Measurements from ENCODE around the gene MBNL2. TPM values are rescaled to one million over a fixed set of nuclear protein-coding genes. Genes with fewer than 3 reads are reported as not detected.
"Not testable (repeated sequence)": the region's sequence is repeated elsewhere in the genome, so short reads cannot be mapped to it uniquely, and the experiment has no call there.

The MBNL2 gene
- total RNA-seq, 2 donors from 2014 or later: 59.6 to 67.7 TPM

GRCh38 chr13:97347255-97347932 is 125.3 kb downstream of the MBNL2 start:
- Histone ChIP-seq H3K9me3 (no peaks in the 10 kb centered on the region), H3K27ac (no peak overlapping the region), H3K27me3 (replicated peaks; ENCODE audit: insufficient read depth) (no peaks in the 10 kb centered on the region), H3K4me3 (no peak overlapping the region), H3K36me3 (peaks cover 25% of the 10 kb centered on the region), H3K4me1 (ENCODE audit: control insufficient read depth in 1 of 2, low read depth in 2 of 2) (peaks cover 7 to 15% of the 10 kb centered on the region in 2 donors)
- no peak for ATAC-seq (ENCODE audit: insufficient number of reproducible peaks, low FRiP score, low read depth)
- no peak for TF ChIP-seq CTCF (IDR thresholded peaks at IDR 0.05)
- no peak for DNase-seq (ENCODE audit: low spot score)

GRCh38 chr13:97348569-97349100 is 126.5 kb downstream of the MBNL2 start:
- DNase-seq (ENCODE audit: low spot score): no peak
- no peaks in the 10 kb centered on the region for H3K9me3 ChIP-seq
- H3K4me1 ChIP-seq (ENCODE audit: control insufficient read depth in 1 of 2, low read depth in 2 of 2): peaks cover 7 to 27% of the 10 kb centered on the region in 2 donors
- no peak for TF ChIP-seq CTCF (IDR thresholded peaks at IDR 0.05)
- peaks cover 25% of the 10 kb centered on the region for H3K36me3 ChIP-seq
- no peaks in the 10 kb centered on the region for H3K27me3 ChIP-seq (replicated peaks; ENCODE audit: insufficient read depth)
- no peak overlapping the region for H3K4me3 ChIP-seq
- ATAC-seq (ENCODE audit: insufficient number of reproducible peaks, low FRiP score, low read depth): no peak
- no peak overlapping the region for H3K27ac ChIP-seq

GRCh38 chr13:97352012-97352411 is 129.9 kb downstream of the MBNL2 start:
- not testable (repeated sequence) for H3K9me3 ChIP-seq; H3K4me3 ChIP-seq; H3K27me3 ChIP-seq (replicated peaks; ENCODE audit: insufficient read depth); DNase-seq (ENCODE audit: low spot score); ATAC-seq (ENCODE audit: insufficient number of reproducible peaks, low FRiP score, low read depth)
- Histone ChIP-seq H3K4me1 (ENCODE audit: control insufficient read depth in 1 of 2, low read depth in 2 of 2) (peaks cover 11 to 40% of the 10 kb centered on the region in 2 donors), H3K27ac (peak overlapping the region in 1 of 2 donors; percentile 8), H3K36me3 (peaks cover 16% of the 10 kb centered on the region)

GRCh38 chr13:97352815-97353214 is 130.7 kb downstream of the MBNL2 start:
- ATAC-seq (ENCODE audit: insufficient number of reproducible peaks, low FRiP score, low read depth) (no peak), DNase-seq (ENCODE audit: low spot score) (no peak)
- H3K9me3 ChIP-seq: no peaks in the 10 kb centered on the region
- no peaks in the 10 kb centered on the region for H3K27me3 ChIP-seq (replicated peaks; ENCODE audit: insufficient read depth)
- no peak overlapping the region for H3K4me3 ChIP-seq
- peaks cover 11 to 40% of the 10 kb centered on the region in 2 donors for H3K4me1 ChIP-seq (ENCODE audit: control insufficient read depth in 1 of 2, low read depth in 2 of 2)
- peak overlapping the region in 1 of 2 donors; percentile 8 for H3K27ac ChIP-seq
- H3K36me3 ChIP-seq: peaks cover 9% of the 10 kb centered on the region
- no peak for TF ChIP-seq CTCF (IDR thresholded peaks at IDR 0.05)

- Histone ChIP-seq H3K4me1 (ENCODE audit: control insufficient read depth in 1 of 2, low read depth in 2 of 2) (peaks cover 11 to 40% of the 10 kb centered on the region in 2 donors), H3K27ac (peak overlapping the region in 1 of 2 donors; percentile 8), H3K4me3 (no peak overlapping the region), H3K36me3 (peaks cover 5% of the 10 kb centered on the region), H3K27me3 (replicated peaks; ENCODE audit: insufficient read depth) (no peaks in the 10 kb centered on the region), H3K9me3 (no peaks in the 10 kb centered on the region)
- no peak for TF ChIP-seq CTCF (IDR thresholded peaks at IDR 0.05)
- no peak for DNase-seq (ENCODE audit: low spot score)
- ATAC-seq (ENCODE audit: insufficient number of reproducible peaks, low FRiP score, low read depth): no peak
Observed at GRCh38 chr13:97353927-97354675, 132.0 kb downstream of the MBNL2 start.
